Measurements from ENCODE around the gene SLC22A3.
"Not testable (repeated sequence)": the region's sequence is repeated elsewhere in the genome, so short reads cannot be mapped to it uniquely, and the experiment has no call there.

SLC22A3 gene

DNA sequence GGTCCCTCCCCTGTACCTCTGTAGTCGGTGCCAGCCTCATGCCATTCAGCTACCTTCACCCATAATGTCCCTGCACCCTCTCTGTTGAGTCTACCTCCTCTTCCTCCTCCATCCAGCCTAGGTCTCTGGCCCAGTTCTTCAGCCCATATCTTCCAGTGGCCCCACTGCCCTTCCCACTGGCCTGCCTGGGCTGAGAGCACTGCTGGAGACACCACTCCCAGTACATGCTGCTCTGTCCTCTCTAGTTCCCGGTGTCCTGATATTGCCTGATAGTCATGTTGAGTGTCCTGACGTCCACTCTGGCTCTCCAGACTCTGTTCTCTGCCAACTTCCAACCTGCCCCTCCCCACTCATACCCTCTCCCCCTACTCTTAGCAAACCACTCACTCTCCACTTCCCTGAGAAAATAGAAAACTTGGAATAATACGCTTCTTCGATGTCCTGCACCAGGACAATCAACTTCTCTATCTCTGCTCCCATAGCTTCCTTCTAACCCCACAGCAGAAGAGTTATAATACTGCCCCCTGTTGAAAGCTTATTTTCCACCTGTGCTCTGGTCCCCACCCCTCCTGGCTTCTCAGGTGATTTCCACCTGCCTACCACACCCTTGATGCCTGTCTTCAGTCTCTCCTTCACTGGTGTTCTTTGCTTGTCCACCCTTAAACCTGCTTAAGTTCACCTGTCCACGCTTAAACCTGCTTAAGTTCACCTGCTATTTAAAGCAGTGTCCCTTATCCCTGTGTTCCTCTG is 19.8 kb downstream of the SLC22A3 start:
- Mint-ChIP-seq H3K27ac (no peak overlapping the region), H3K27me3 (peaks cover 13 to 28% of the 10 kb centered on the region in 2 donors), H3K4me3 (no peak overlapping the region), H3K4me1 (ENCODE audit: low read depth in 2 of 2) (no peaks in the 10 kb centered on the region), H3K36me3 (ENCODE audit: insufficient read depth) (no peaks in the 10 kb centered on the region), H3K9me3 (peaks cover 0 to 8% of the 10 kb centered on the region in 2 donors)
- no peak for ATAC-seq (replicated peaks)
- DNase-seq: no peak

DNA sequence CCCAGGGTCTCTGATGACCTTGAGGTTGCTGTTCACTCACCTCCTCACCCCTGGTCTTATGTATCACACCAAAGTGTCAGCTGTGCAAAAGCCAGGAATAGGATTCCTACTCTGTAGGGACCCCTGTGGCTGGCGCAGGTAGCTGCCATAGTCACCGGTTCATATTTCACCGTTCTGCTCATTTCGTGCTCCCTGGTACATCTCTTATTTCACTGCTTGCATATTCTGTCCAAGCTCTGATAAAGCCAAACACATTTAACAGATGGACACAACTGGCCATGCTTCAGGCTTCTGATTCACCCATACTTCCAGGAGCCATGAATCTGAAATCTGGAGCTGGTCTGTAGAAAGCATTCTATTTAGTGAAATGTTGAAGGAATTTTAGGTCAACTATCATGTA is 20.5 kb downstream of the SLC22A3 start:
- Mint-ChIP-seq H3K36me3 (ENCODE audit: insufficient read depth) (no peaks in the 10 kb centered on the region), H3K4me3 (no peak overlapping the region), H3K27ac (no peak overlapping the region), H3K27me3 (peaks cover 18 to 35% of the 10 kb centered on the region in 2 donors), H3K9me3 (peaks cover 0 to 8% of the 10 kb centered on the region in 2 donors), H3K4me1 (ENCODE audit: low read depth in 2 of 2) (no peaks in the 10 kb centered on the region)
- ATAC-seq (replicated peaks) (no peak), DNase-seq (no peak)

DNA sequence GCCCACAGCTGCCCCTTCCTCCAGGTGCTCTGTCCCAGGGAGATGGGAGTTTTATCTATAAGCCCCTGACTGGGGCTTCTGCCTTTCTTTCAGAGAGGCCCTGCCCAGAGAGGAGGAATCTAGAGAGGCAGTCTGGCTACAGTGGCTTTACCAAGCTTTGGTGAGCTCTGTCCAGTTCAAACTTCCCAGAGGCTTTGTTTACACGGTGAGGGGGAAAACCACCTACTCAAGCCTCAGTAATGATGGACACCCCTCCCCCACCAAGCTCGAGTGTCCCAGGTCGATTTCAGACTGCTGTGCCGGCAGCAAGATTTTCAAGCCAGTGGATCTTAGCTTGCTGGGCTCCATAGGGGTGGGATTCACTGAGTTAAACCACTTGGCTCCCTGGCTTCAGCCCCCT is 25.4 kb downstream of the SLC22A3 start:
- H3K27me3 Mint-ChIP-seq: peaks cover 25 to 37% of the 10 kb centered on the region in 2 donors
- DNase-seq; H3K36me3 Mint-ChIP-seq (ENCODE audit: insufficient read depth); H3K4me1 Mint-ChIP-seq (ENCODE audit: low read depth in 2 of 2); H3K9me3 Mint-ChIP-seq; ATAC-seq (replicated peaks); H3K27ac Mint-ChIP-seq; H3K4me3 Mint-ChIP-seq: not testable (repeated sequence)

DNA sequence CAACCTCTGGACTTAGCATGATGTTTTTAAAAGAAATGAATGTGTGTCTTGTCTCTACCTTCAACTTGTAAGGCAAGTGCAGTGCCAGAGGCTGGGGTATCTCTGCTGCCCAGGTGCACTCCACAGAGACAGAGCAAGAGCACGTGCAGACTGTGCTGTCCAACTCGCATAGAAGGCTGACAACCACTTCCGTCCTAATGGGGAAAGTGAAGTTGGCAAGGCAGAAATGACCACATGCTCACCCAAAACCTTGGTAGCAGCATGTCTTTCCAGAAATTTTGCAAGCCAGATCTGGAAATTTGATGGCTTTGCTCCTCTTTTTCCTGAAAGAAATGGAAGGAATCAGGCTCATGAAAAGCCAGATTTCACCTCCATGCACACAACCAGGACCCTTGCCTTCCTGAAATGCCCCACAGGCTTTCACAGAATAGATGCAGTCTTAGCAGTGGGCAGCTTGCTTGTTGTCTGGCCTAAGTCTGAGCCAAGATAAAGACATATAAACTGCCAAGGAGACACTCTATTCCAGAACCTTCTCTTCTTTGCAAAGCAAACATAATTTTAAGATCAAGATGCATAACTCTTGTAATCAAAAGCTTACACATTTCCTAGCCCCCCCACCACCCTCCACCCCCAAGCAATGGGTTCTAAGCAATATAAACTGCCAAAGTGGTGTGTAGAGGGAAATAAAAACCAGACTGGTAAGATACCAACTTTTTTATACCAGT is 26.8 kb downstream of the SLC22A3 start:
- H3K4me3 Mint-ChIP-seq: no peak overlapping the region
- ATAC-seq (replicated peaks) (no peak), DNase-seq (no peak)
- H3K9me3 Mint-ChIP-seq: no peaks in the 10 kb centered on the region
- peaks cover 30 to 34% of the 10 kb centered on the region in 2 donors for H3K27me3 Mint-ChIP-seq
- H3K4me1 Mint-ChIP-seq (ENCODE audit: low read depth in 2 of 2): no peaks in the 10 kb centered on the region
- no peak overlapping the region for H3K27ac Mint-ChIP-seq
- H3K36me3 Mint-ChIP-seq (ENCODE audit: insufficient read depth): no peaks in the 10 kb centered on the region

DNA sequence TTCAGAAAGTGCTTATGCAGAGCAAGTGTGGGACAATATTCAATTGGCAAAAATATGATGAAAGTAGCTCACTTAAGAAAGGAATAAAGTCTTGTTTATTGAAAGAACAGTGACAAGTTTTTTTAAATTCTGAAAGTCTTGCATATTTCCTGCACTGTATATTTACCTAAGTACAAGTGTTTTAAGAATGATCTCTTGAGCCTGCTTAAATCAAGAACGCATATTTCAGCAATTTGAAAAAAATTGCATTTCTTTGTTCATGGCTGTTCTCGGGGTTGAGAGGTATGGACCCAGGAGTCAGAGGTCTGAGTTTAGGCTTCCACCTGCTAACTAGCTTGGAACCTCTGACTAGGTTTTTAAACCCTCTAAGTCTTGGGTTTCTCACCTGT is 27.4 kb downstream of the SLC22A3 start:
- Mint-ChIP-seq H3K36me3 (ENCODE audit: insufficient read depth) (no peaks in the 10 kb centered on the region), H3K4me3 (no peak overlapping the region), H3K27me3 (peaks cover 30 to 34% of the 10 kb centered on the region in 2 donors), H3K27ac (no peak overlapping the region), H3K4me1 (ENCODE audit: low read depth in 2 of 2) (no peaks in the 10 kb centered on the region), H3K9me3 (no peaks in the 10 kb centered on the region)
- ATAC-seq (replicated peaks): no peak
- DNase-seq: no peak

DNA sequence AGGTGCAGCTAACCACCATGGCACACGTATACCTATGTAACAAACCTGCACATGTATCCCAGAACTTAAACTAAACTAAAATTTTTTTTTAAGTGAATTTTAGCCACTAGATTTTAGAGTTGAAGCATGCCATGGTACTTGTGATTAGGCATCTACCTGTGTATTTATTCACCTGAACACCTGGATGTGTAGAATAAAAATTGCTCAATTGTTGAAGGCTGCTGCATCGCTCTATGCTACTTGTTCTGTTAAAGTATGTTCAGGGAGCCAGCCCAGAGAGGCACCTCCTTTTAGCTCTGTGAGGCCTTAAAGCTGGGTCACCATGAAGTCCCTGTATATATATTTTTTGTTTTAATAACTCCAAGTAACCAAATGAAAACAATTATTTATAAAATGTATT is 28.3 kb downstream of the SLC22A3 start:
- H3K36me3 Mint-ChIP-seq (ENCODE audit: insufficient read depth): no peaks in the 10 kb centered on the region
- DNase-seq: no peak
- ATAC-seq (replicated peaks): no peak
- no peak overlapping the region for H3K27ac Mint-ChIP-seq
- H3K4me1 Mint-ChIP-seq (ENCODE audit: low read depth in 2 of 2): no peaks in the 10 kb centered on the region
- H3K9me3 Mint-ChIP-seq: no peaks in the 10 kb centered on the region
- H3K4me3 Mint-ChIP-seq: no peak overlapping the region
- H3K27me3 Mint-ChIP-seq: peaks cover 30 to 34% of the 10 kb centered on the region in 2 donors

DNA sequence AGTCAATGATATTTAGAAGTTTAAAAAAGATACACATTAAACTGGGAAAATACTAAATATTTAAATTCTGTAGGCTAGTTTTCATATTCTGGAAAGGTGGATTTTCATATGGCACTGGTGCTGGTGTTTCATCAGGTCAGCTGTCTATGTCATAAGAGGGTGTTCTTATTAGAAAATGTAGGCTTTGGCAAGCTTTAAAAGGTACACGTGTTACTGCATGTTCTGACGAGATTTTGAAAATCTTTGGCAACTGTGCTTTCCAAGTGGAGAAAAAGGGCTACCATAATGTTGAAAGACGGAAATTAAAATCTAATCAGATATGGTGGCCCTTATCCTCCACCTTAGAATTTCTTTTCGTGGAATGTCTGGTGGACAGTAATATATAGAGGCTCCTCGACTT is 30.0 kb downstream of the SLC22A3 start:
- Mint-ChIP-seq H3K27me3 (peaks cover 15 to 16% of the 10 kb centered on the region in 2 donors), H3K36me3 (ENCODE audit: insufficient read depth) (no peaks in the 10 kb centered on the region), H3K27ac (peak overlapping the region in 1 of 2 donors; percentile 51), H3K4me3 (no peak overlapping the region), H3K4me1 (ENCODE audit: low read depth in 2 of 2) (no peaks in the 10 kb centered on the region), H3K9me3 (peaks cover 0 to under 1% of the 10 kb centered on the region in 2 donors)
- ATAC-seq (replicated peaks) (no peak), DNase-seq (no peak)

DNA sequence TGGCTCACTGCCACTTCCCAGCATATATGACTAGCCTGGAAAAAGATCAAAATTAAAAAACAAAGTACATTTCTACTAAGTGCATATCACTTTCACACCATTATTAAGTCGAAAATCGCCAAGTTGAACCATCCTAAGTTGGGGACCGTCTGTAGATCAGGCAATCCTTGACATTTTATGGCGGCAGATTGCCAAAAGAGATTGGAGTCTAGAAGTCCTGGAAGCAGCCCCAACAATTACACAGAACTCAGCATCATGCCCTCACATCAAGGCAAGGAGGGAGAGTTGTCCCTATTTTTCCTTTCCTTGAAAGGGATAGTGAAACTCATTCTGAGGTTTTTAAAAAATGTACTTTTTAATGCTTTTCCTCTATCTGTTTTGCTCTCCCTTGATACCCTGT is 30.7 kb downstream of the SLC22A3 start:
- DNase-seq (no peak), ATAC-seq (replicated peaks) (no peak)
- Mint-ChIP-seq H3K27ac (no peak overlapping the region), H3K36me3 (ENCODE audit: insufficient read depth) (no peaks in the 10 kb centered on the region), H3K9me3 (peaks cover 0 to 2% of the 10 kb centered on the region in 2 donors), H3K4me1 (ENCODE audit: low read depth in 2 of 2) (no peaks in the 10 kb centered on the region), H3K4me3 (no peak overlapping the region), H3K27me3 (peaks cover 10 to 13% of the 10 kb centered on the region in 2 donors)

DNA sequence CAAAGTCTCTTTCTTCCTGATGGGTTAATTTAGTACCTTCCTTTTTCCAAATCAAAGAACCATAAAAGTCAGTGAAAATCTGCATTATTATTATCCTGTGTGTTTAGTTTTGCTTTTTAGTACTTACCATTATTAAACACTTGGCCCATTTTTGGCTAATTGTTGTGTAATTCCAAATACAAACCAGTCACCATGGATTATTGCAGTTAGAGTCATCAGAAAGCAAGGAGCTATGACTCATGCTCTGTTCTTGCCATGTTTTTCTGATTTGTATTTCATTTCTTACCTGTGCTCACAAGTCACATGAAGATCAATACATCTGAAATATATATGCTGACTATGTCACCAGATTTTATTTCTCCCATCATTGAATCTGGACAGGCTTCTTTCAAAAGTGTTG is 31.3 kb downstream of the SLC22A3 start:
- peaks cover 5 to 8% of the 10 kb centered on the region in 2 donors for H3K27me3 Mint-ChIP-seq
- ATAC-seq (replicated peaks) (no peak), DNase-seq (no peak)
- H3K4me1 Mint-ChIP-seq (ENCODE audit: low read depth in 2 of 2): no peaks in the 10 kb centered on the region
- H3K27ac Mint-ChIP-seq: no peak overlapping the region
- H3K9me3 Mint-ChIP-seq: peaks cover 0 to 2% of the 10 kb centered on the region in 2 donors
- H3K4me3 Mint-ChIP-seq: no peak overlapping the region
- H3K36me3 Mint-ChIP-seq (ENCODE audit: insufficient read depth): no peaks in the 10 kb centered on the region

DNA sequence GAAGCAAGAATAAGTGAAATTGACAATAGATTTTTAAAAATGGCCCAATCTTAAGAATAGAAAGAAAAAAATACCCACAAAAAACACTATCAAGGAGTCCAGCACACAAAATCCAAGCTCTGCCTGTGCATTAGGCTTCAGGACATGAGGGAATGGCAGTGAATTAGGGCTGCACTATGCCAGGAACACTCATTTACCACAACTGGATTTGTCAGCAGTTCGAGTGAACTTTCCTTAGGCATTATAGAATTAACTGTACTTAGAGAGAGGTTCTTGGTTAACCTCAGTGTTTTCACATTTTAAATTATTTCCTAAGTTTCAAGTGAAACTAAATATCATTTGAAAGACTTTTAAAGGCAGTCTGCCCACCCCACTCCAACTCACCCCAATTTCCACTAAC is 34.8 kb downstream of the SLC22A3 start:
- Mint-ChIP-seq H3K9me3 (peaks cover 0 to 2% of the 10 kb centered on the region in 2 donors), H3K36me3 (ENCODE audit: insufficient read depth) (no peaks in the 10 kb centered on the region), H3K4me3 (no peak overlapping the region), H3K4me1 (ENCODE audit: low read depth in 2 of 2) (peaks cover 0 to 3% of the 10 kb centered on the region in 2 donors), H3K27me3 (peaks cover 23 to 26% of the 10 kb centered on the region in 2 donors), H3K27ac (no peak overlapping the region)
- DNase-seq (no peak), ATAC-seq (replicated peaks) (no peak)

DNA sequence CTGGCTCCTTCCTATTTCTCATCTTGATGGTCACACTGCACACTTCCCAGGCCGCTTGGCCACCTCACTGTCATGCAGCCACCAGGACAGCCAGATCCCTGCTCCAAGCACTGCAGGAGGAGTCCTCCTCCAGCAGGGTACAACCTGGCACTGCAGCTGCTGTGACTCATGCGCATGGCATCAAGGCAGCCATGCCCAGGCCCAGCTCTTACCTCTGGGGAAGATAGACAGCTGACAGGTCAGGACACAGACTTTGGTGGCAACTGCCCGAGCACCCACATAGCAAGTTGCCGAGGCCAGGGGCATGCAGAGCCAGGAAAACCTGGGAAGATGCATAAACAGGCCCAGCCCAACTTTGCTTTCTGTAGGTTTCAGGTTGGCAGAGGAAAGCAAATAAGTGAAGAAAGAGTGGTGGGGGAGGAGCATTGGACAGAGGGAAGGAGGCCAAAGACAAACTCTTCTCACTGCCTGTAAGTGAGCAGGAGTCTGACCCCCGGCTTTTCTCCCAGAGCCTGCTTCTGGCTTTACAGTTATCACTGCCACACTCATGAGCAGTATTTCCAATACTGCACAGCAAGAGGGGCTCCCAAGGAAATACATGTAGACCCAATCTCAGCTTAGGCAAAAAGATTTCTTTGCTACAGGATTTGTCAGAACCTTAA is 38.8 kb downstream of the SLC22A3 start:
- ATAC-seq (replicated peaks) (no peak), DNase-seq (no peak)
- Mint-ChIP-seq H3K27ac (no peak overlapping the region), H3K36me3 (ENCODE audit: insufficient read depth) (no peaks in the 10 kb centered on the region), H3K4me1 (ENCODE audit: low read depth in 2 of 2) (peaks cover 0 to 3% of the 10 kb centered on the region in 2 donors), H3K9me3 (peaks cover 0 to 2% of the 10 kb centered on the region in 2 donors), H3K4me3 (no peak overlapping the region), H3K27me3 (peaks cover 30 to 39% of the 10 kb centered on the region in 2 donors)

DNA sequence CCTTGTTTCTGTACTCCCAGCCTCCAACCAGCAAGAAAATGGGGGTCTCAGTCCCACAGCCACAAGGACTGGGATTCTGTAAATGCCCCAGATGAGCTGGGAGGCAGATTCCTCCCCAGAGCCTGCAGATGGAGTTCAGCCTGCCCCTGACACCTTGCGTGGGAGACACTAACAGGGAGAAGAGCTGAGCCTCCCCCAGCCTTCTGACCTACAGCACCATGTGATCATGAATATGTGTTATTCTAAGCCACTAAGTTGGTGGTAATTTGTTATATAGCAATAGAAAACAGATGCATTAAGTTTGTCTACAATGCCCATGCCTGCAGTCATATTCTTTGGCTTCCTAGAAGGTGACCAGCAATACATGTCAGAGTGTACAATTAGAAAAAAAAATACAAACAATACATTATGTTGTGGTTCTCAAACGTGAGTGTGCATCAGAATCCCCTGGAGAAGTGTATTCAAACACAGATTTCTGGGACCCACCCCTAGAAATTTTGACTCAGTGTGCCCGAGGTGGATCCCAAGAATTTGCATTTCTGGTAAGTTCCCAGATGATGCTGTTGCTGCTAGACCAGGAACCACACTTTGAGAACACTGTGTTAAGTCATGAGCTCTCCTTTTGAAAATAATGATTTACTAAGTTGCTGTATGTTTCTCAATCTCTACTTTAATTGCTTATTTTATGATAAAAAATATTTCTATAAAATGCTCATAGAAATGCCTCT is 39.9 kb downstream of the SLC22A3 start:
- no peak overlapping the region for H3K27ac Mint-ChIP-seq

DNA sequence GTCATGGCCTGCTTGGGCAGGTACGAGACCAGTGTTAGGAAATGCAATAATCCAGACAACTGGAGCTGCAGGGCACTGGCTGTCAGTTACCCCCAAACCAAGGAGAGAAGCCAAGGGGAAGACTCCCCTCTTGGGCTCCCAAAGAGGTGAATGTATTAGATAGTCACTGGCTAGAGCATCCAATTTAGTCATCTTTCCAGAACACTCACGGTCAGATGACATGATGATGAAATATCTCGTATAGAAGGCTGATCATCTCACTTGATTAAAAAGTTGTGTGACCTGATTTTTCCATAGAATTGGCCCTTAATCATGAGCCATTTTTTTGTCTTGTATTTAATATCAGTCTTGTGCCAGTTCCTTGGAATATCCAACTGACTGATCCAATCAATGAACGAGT is 40.7 kb downstream of the SLC22A3 start:
- no peaks in the 10 kb centered on the region for H3K36me3 Mint-ChIP-seq (ENCODE audit: insufficient read depth)
- H3K4me3 Mint-ChIP-seq: no peak overlapping the region
- H3K9me3 Mint-ChIP-seq: no peaks in the 10 kb centered on the region
- H3K27ac Mint-ChIP-seq: no peak overlapping the region
- H3K4me1 Mint-ChIP-seq (ENCODE audit: low read depth in 2 of 2): peaks cover 0 to 3% of the 10 kb centered on the region in 2 donors
- no peak for DNase-seq
- H3K27me3 Mint-ChIP-seq: peaks cover 36 to 39% of the 10 kb centered on the region in 2 donors
- no peak for ATAC-seq (replicated peaks)

More for the DNA sequence above, 39.9 kb downstream of the SLC22A3 start:
- peaks cover 30 to 39% of the 10 kb centered on the region in 2 donors for H3K27me3 Mint-ChIP-seq
- H3K4me1 Mint-ChIP-seq (ENCODE audit: low read depth in 2 of 2): peaks cover 0 to 3% of the 10 kb centered on the region in 2 donors
- no peak for ATAC-seq (replicated peaks)
- H3K9me3 Mint-ChIP-seq: peaks cover 0 to 2% of the 10 kb centered on the region in 2 donors
- no peaks in the 10 kb centered on the region for H3K36me3 Mint-ChIP-seq (ENCODE audit: insufficient read depth)
- no peak for DNase-seq
- H3K4me3 Mint-ChIP-seq: no peak overlapping the region

Data from effector memory CD8-positive, alpha-beta T cell (primary cell).